KOPT-K1 (cell line): ENCODE measurements around the gene ELL3.

ENCODE experiments used
- H3K27ac ChIP-seq: fragments of 200-600 bp; sonication (generic); 2 replicates; pipeline ENCODE4 v1.5.1; 2016; ENCODE audit warnings: antibody characterized with exemption, mild to moderate bottlenecking, low read depth, low read length; ENCODE audit not compliant: poor library complexity, severe bottlenecking
- H3K36me3 ChIP-seq: fragments of 200-600 bp; sonication (generic); 2 replicates; pipeline ENCODE4 v1.5.1; 2017; ENCODE audit warnings: antibody characterized with exemption, mild to moderate bottlenecking, low read length, moderate library complexity; ENCODE audit not compliant: insufficient read depth
- H3K9me3 ChIP-seq: fragments of 200-600 bp; sonication (generic); 2 replicates; pipeline ENCODE4 v1.5.1; 2017; ENCODE audit warnings: antibody characterized with exemption, low read length, mild to moderate bottlenecking; ENCODE audit not compliant: insufficient read depth, poor library complexity, severe bottlenecking

The ELL3 gene

GRCh38 chr15:43795997-43796396 is 19.2 kb upstream of the ELL3 start:
- Histone ChIP-seq H3K36me3 (peaks cover 60% of the 10 kb centered on the region), H3K9me3 (no peaks in the 10 kb centered on the region), H3K27ac (no peak overlapping the region)

GRCh38 chr15:43795197-43795596 is 18.4 kb upstream of the ELL3 start:
- Histone ChIP-seq H3K9me3 (no peaks in the 10 kb centered on the region), H3K27ac (no peak overlapping the region), H3K36me3 (peaks cover 60% of the 10 kb centered on the region)

GRCh38 chr15:43794269-43795037 is 17.7 kb upstream of the ELL3 start:
- no peaks in the 10 kb centered on the region for H3K9me3 ChIP-seq
- H3K27ac ChIP-seq = no peak overlapping the region
- H3K36me3 ChIP-seq = peaks cover 54% of the 10 kb centered on the region

- no peaks in the 10 kb centered on the region for H3K9me3 ChIP-seq
- H3K27ac ChIP-seq = peak overlapping the region; percentile 95
- H3K36me3 ChIP-seq = peaks cover 45% of the 10 kb centered on the region
These were observed 16.9 kb upstream of the ELL3 start for GRCh38 chr15:43793647-43794046.

GRCh38 chr15:43792761-43793476 is 16.2 kb upstream of the ELL3 start:
- peaks cover 40% of the 10 kb centered on the region for H3K36me3 ChIP-seq
- H3K9me3 ChIP-seq = no peaks in the 10 kb centered on the region
- H3K27ac ChIP-seq = peak overlapping the region; percentile 95

- H3K27ac ChIP-seq = peak within 1 kb of the TSS; percentile 95
- H3K36me3 ChIP-seq = peaks cover 40% of the 10 kb centered on the region
- no peaks in the 10 kb centered on the region for H3K9me3 ChIP-seq
These were observed 15.4 kb upstream of the ELL3 start, which contains the start of gene SERF2 for GRCh38 chr15:43791993-43792760. Gene SERF2, plus strand, starts transcription at chr15:43792320. Its CDS starts 57 bp downstream, at chr15:43792377.

- no peaks in the 10 kb centered on the region for H3K9me3 ChIP-seq
- H3K27ac ChIP-seq = no peak overlapping the region
These were observed 12.6 kb upstream of the ELL3 start for GRCh38 chr15:43789409-43789808.

GRCh38 chr15:43779016-43779415 is 2.2 kb upstream of the ELL3 start:
- H3K27ac ChIP-seq = no peak overlapping the region
- no peaks in the 10 kb centered on the region for H3K9me3 ChIP-seq
- peaks cover 1% of the 10 kb centered on the region; the same call in 1 of the 2 replicates for H3K36me3 ChIP-seq

More at GRCh38 chr15:43789409-43789808, 12.6 kb upstream of the ELL3 start:
- H3K36me3 ChIP-seq = peaks cover 13% of the 10 kb centered on the region

GRCh38 chr15:43777267-43777914 is 625 bp upstream of the ELL3 start:
- Histone ChIP-seq H3K9me3 (no peaks in the 10 kb centered on the region), H3K27ac (peak overlapping the region; percentile 80), H3K36me3 (peaks cover 17% of the 10 kb centered on the region)

- peak overlapping the region; percentile 80 for H3K27ac ChIP-seq
- peaks cover 29% of the 10 kb centered on the region for H3K36me3 ChIP-seq
- no peaks in the 10 kb centered on the region for H3K9me3 ChIP-seq
These were observed 557 bp downstream of the ELL3 start for GRCh38 chr15:43776101-43776717.

- peaks cover 36% of the 10 kb centered on the region for H3K36me3 ChIP-seq
- H3K9me3 ChIP-seq = no peaks in the 10 kb centered on the region
- no peak overlapping the region for H3K27ac ChIP-seq
These were observed 1.3 kb downstream of the ELL3 start for GRCh38 chr15:43775411-43775965.

GRCh38 chr15:43774062-43774461 is 2.7 kb downstream of the ELL3 start:
- Histone ChIP-seq H3K36me3 (peaks cover 51% of the 10 kb centered on the region), H3K9me3 (no peaks in the 10 kb centered on the region), H3K27ac (no peak overlapping the region)

- no peaks in the 10 kb centered on the region for H3K9me3 ChIP-seq
- H3K36me3 ChIP-seq = peaks cover 65% of the 10 kb centered on the region
- H3K27ac ChIP-seq = no peak overlapping the region
These were observed 4.1 kb downstream of the ELL3 start for GRCh38 chr15:43772624-43773023.

- Histone ChIP-seq H3K27ac (no peak overlapping the region), H3K36me3 (peaks cover 73% of the 10 kb centered on the region), H3K9me3 (no peaks in the 10 kb centered on the region)
These were observed 5.0 kb downstream of the ELL3 start for GRCh38 chr15:43771816-43772215.
